GM19193 (cell line): ENCODE data around the gene ACADS.

Source experiments
- POLR2A ChIP-seq: IDR thresholded peaks from 4 replicates; pipeline ENCODE4 v1.6.1; 2011; ENCODE audit not compliant: insufficient read depth, insufficient read length; ENCODE audit errors: extremely low read depth

The ACADS gene

GRCh38 chr12:120690978-120691377, 34.6 kb upstream of the ACADS start:
- no peak for TF ChIP-seq POLR2A

- no peak for TF ChIP-seq POLR2A
Measured at GRCh38 chr12:120692524-120693033, 33.0 kb upstream of the ACADS start.

GRCh38 chr12:120693848-120694247, 31.8 kb upstream of the ACADS start:
- TF ChIP-seq POLR2A, result no peak

GRCh38 chr12:120696626-120697025, 29.0 kb upstream of the ACADS start:
- no peak for TF ChIP-seq POLR2A

GRCh38 chr12:120697344-120697743, 28.3 kb upstream of the ACADS start:
- TF ChIP-seq POLR2A, result no peak

GRCh38 chr12:120698665-120699064, 27.0 kb upstream of the ACADS start:
- no peak for TF ChIP-seq POLR2A

- TF ChIP-seq POLR2A, result no peak
Measured at GRCh38 chr12:120699553-120699952, 26.1 kb upstream of the ACADS start.

- TF ChIP-seq POLR2A, result no peak
Measured at GRCh38 chr12:120700886-120701285, 24.7 kb upstream of the ACADS start.

- TF ChIP-seq POLR2A, result no peak
Measured at GRCh38 chr12:120702637-120703036, 23.0 kb upstream of the ACADS start.

GRCh38 chr12:120703311-120703942, 22.2 kb upstream of the ACADS start:
- no peak for TF ChIP-seq POLR2A

GRCh38 chr12:120705618-120706017, 20.0 kb upstream of the ACADS start:
- no peak for TF ChIP-seq POLR2A

- TF ChIP-seq POLR2A, result no peak
Measured at GRCh38 chr12:120706029-120706428, 19.6 kb upstream of the ACADS start.

GRCh38 chr12:120708651-120709050, 17.0 kb upstream of the ACADS start:
- no peak for TF ChIP-seq POLR2A

- TF ChIP-seq POLR2A, result peak; percentile 66
Measured at GRCh38 chr12:120710031-120710804, 15.4 kb upstream of the ACADS start, which contains the start of gene UNC119B. Gene UNC119B, plus strand, starts transcription at chr12:120710458. Its CDS starts 17 bp downstream, at chr12:120710475.

GRCh38 chr12:120710805-120711296, 14.8 kb upstream of the ACADS start:
- no peak for TF ChIP-seq POLR2A

- no peak for TF ChIP-seq POLR2A
Measured at GRCh38 chr12:120711411-120711810, 14.2 kb upstream of the ACADS start.
